Gastroesophageal sphincter (tissue), 4 donors: ENCODE data around the gene KIF3A. TPM values are rescaled to one million over a fixed set of nuclear protein-coding genes. Genes with fewer than 3 reads are reported as not detected.

Experiments used
- ATAC-seq: fragments of 150-250 bp; one replicate; pipeline ENCODE4 v1.9.1; 2016; ENCODE audit warnings: mild to moderate bottlenecking, moderate library complexity
- H3K27ac ChIP-seq, 4 donors: fragments of 200-600 bp; sonication (generic) in 3 of 4; 1 replicate in 3 of 4; 2 replicates in 1 of 4; pipeline ENCODE4 v1.5.1; 2016 to 2019
- H3K27me3 ChIP-seq: fragments of 200-600 bp; sonication (generic); one replicate; pipeline ENCODE4 v1.5.1; 2019
- H3K36me3 ChIP-seq, 2 donors: fragments of 200-600 bp; sonication (generic); one replicate each; pipeline ENCODE4 v1.5.1; 2019; ENCODE audit warnings: control low read depth in 1 of 2
- H3K4me1 ChIP-seq, 3 donors: fragments of 200-600 bp; sonication (generic); 1 replicate in 2 of 3; 2 replicates in 1 of 3; pipeline ENCODE4 v1.5.1; 2016 to 2019; ENCODE audit warnings: control low read depth in 2 of 3
- H3K4me3 ChIP-seq, 2 donors: fragments of 200-600 bp; sonication (generic); one replicate each; pipeline ENCODE4 v1.5.1; 2019; ENCODE audit warnings: mild to moderate bottlenecking in 1 of 2, moderate library complexity in 1 of 2
- H3K9me3 ChIP-seq, 3 donors: fragments of 200-600 bp; sonication (generic); one replicate each; pipeline ENCODE4 v1.5.1; 2017 to 2019; ENCODE audit warnings: control low read depth in 2 of 3
- CTCF ChIP-seq, 4 experiments: fragments of 200-600 bp in 2 of 4; fragments of 450-650 bp in 2 of 4; sonication (generic) in 1 of 4; IDR thresholded peaks; one replicate each; pipeline ENCODE4 v1.5.1; 2017 to 2019; ENCODE audit warnings: antibody characterized with exemption in 4 of 4, mild to moderate bottlenecking in 2 of 4, moderate library complexity in 2 of 4
- EP300 ChIP-seq: sonication (generic); formaldehyde crosslinking; IDR thresholded peaks from one replicate; pipeline ENCODE4 v1.6.1; 2017; ENCODE audit warnings: antibody characterized with exemption, mild to moderate bottlenecking
- POLR2A ChIP-seq, 2 donors: fragments of 450-650 bp; IDR thresholded peaks; one replicate each; pipeline ENCODE4 v1.6.1; 2017; ENCODE audit warnings: antibody characterized with exemption in 2 of 2, mild to moderate bottlenecking in 2 of 2, moderate library complexity in 1 of 2
- POLR2AphosphoS5 ChIP-seq: sonication (generic); formaldehyde crosslinking; IDR thresholded peaks from one replicate; pipeline ENCODE4 v1.6.1; 2017; ENCODE audit warnings: antibody characterized with exemption
- WGBS, 2 donors: methylation state at CpG; one replicate each; pipeline ENCODE4 v1.1.5; 2018; ENCODE audit warnings: low coverage in 1 of 2; 5-methylcytosine and 5-hydroxymethylcytosine counted together
- total RNA-seq, 4 donors: library from RNA; depleted of rRNA; stranded (reverse); fragments of >200 nt; gene quantifications; one replicate each; pipeline ENCODE4 v1.1.0, GENCODE V29; 2016

Gene KIF3A
- total RNA-seq, 4 donors from 2014 or later: 5.9 to 12.5 (median 7.7) TPM

DNA sequence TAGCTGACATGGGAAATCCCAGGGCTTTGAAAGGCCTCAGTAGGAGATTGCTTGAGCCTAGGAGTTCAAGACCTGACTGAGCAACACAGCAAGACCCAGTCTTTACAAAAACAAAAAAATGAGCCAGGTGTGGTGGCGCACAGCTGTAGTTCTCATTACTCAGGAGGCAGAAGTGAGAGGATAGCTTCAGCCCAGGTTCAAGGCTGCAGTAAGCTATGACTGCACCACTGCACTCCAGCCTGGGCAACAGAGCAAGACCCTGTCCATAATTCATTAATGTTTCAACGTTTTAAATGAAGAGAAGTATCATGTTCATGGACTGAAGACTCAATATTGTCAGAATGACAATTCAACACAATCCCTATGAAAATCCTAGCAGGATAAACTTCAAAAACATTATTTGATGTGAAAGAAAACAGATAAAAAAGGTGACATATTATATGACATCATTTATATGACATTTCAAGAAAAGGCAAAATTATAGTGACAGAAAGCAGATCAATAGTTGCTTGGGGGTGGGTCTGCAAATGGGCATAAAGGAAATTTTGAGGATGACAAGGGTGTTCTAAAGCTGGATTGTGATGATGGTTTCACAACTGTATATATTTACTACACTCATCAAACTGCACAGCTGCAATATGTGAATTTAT, 3.7 kb downstream of the KIF3A start:
- Histone ChIP-seq H3K27me3 (no peaks in the 10 kb centered on the region), H3K4me3 (no peak overlapping the region), H3K9me3 (no peaks in the 10 kb centered on the region), H3K4me1 (peaks cover 0 to 18% (median 6%) of the 10 kb centered on the region in 3 donors), H3K27ac (no peak overlapping the region), H3K36me3 (peaks cover 0 to 18% of the 10 kb centered on the region in 2 donors)
- TF ChIP-seq POLR2AphosphoS5 (no peak), POLR2A (IDR thresholded peaks at IDR 0.05) (no peak), CTCF (IDR thresholded peaks at IDR 0.05) (no peak), EP300 (no peak)
- ATAC-seq: no peak
- 75 to 80% methylated on average over 2 of the region's 2 CpGs for WGBS, 2 donors

DNA sequence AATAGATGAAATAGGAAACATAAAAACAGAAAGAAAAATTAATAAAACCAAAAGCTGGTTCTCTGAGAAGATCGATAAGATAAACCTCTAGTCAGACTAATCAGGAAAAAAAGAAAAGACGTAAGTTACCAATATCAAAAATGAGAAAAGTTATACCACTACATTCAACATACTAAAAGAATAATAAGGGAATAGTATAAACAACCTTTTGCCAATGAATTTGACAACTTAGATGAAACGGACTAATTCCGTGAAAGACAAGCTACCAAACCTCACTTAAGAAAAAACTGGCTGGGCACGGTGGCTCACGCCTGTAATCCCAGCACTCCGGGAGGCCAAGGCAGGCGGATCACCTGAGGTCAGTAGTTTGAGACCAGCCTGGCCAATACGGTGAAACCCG, 7.5 kb downstream of the KIF3A start:
- ATAC-seq: no peak
- H3K36me3 ChIP-seq: peaks cover 0 to 30% of the 10 kb centered on the region in 2 donors
- no peak overlapping the region for H3K4me3 ChIP-seq
- no peaks in the 10 kb centered on the region for H3K27me3 ChIP-seq
- H3K4me1 ChIP-seq: no peaks in the 10 kb centered on the region
- H3K9me3 ChIP-seq: no peaks in the 10 kb centered on the region
- no peak overlapping the region for H3K27ac ChIP-seq
- WGBS, 2 donors: 95 to 100% methylated on average over 1 to 10 of the region's 10 CpGs
- TF ChIP-seq POLR2A (IDR thresholded peaks at IDR 0.05): no peak
- no peak for TF ChIP-seq EP300
- TF ChIP-seq CTCF (IDR thresholded peaks at IDR 0.05): no peak
- TF ChIP-seq POLR2AphosphoS5: no peak

- 89 to 98% methylated on average over 2 of the region's 2 CpGs for WGBS, 2 donors
- ATAC-seq: no peak
Measured at GRCh38 chr5:132725745-132726144, 11.6 kb downstream of the KIF3A start.

GRCh38 chr5:132718544-132719312, 18.6 kb downstream of the KIF3A start:
- Histone ChIP-seq H3K4me1 (peaks cover 0 to 9% (median 0%) of the 10 kb centered on the region in 3 donors), H3K4me3 (no peak overlapping the region), H3K27me3 (no peaks in the 10 kb centered on the region), H3K36me3 (peaks cover 0 to 17% of the 10 kb centered on the region in 2 donors), H3K27ac (no peak overlapping the region), H3K9me3 (no peaks in the 10 kb centered on the region)
- 74 to 90% methylated on average over 3 to 5 of the region's 5 CpGs for WGBS, 2 donors
- no peak for TF ChIP-seq CTCF (IDR thresholded peaks at IDR 0.05)
- no peak for TF ChIP-seq EP300
- TF ChIP-seq POLR2A (IDR thresholded peaks at IDR 0.05): no peak
- no peak for TF ChIP-seq POLR2AphosphoS5
- no peak for ATAC-seq

More at GRCh38 chr5:132725745-132726144, 11.6 kb downstream of the KIF3A start:
- Histone ChIP-seq H3K4me3 (no peak overlapping the region), H3K4me1 (no peaks in the 10 kb centered on the region), H3K9me3 (no peaks in the 10 kb centered on the region), H3K27ac (no peak overlapping the region), H3K27me3 (no peaks in the 10 kb centered on the region), H3K36me3 (peaks cover 0 to 24% of the 10 kb centered on the region in 2 donors)
- TF ChIP-seq POLR2A (IDR thresholded peaks at IDR 0.05) (no peak), EP300 (no peak), CTCF (IDR thresholded peaks at IDR 0.05) (no peak), POLR2AphosphoS5 (no peak)
